Breast epithelium (tissue), 3 donors: ENCODE data around the gene ATXN1.

Experiments
- CTCF ChIP-seq, 3 donors: fragments of 450-650 bp; IDR thresholded peaks; one replicate each; pipeline ENCODE4 v1.5.1; 2016 to 2017; ENCODE audit warnings: antibody characterized with exemption in 3 of 3, mild to moderate bottlenecking in 3 of 3, moderate library complexity in 3 of 3
- POLR2A ChIP-seq: fragments of 450-650 bp; IDR thresholded peaks from one replicate; pipeline ENCODE4 v1.6.1; 2016; ENCODE audit warnings: antibody characterized with exemption, mild to moderate bottlenecking, moderate library complexity

- TF ChIP-seq CTCF (IDR thresholded peaks at IDR 0.05) (no peak), POLR2A (no peak)
Measured at GRCh38 chr6:16753341-16753740, 7.9 kb downstream of the ATXN1 start.
